Fibroblast of lung (primary cell): ENCODE results near the gene KCNK17. TPM values are rescaled to one million over a fixed set of nuclear protein-coding genes. Genes with fewer than 3 reads are reported as not detected.

Experiments
- DNase-seq, 2 donors: peaks; one replicate each; pipeline versions ENCODE4 v3.0.0 to v3.0.0-alpha.2; 2010; ENCODE audit warnings: low read depth in 2 of 2
- H2AFZ ChIP-seq: 2 replicates; pipeline ENCODE4 v1.5.1; 2012; ENCODE audit warnings: low read length, control low read depth, inconsistent platforms
- H3K27ac ChIP-seq: 2 replicates; pipeline ENCODE4 v1.5.1; 2011; ENCODE audit warnings: low read length, control low read depth; ENCODE audit not compliant: insufficient read depth
- H3K27me3 ChIP-seq: 2 replicates; pipeline ENCODE4 v1.5.1; 2011; ENCODE audit warnings: mild to moderate bottlenecking, low read length; ENCODE audit not compliant: control insufficient read depth, insufficient read depth
- H3K36me3 ChIP-seq: 2 replicates; pipeline ENCODE4 v1.5.1; 2011; ENCODE audit warnings: low read length; ENCODE audit not compliant: control insufficient read depth, insufficient read depth
- H3K4me1 ChIP-seq: 2 replicates; pipeline ENCODE4 v1.5.1; 2011; ENCODE audit warnings: low read length; ENCODE audit not compliant: control insufficient read depth, insufficient read depth; ENCODE audit errors: extremely low read depth
- H3K4me2 ChIP-seq: 2 replicates; pipeline ENCODE4 v1.5.1; 2011; ENCODE audit warnings: low read length, control low read depth; ENCODE audit not compliant: insufficient read depth; ENCODE audit errors: extremely low read depth
- H3K4me3 ChIP-seq, 4 experiments: fragments of 200-600 bp in 1 of 4; sonication (generic) in 1 of 4; replicated peaks in 1 of 4; 2 replicates each; pipeline ENCODE4 v1.5.1; 2011 to 2016; ENCODE audit warnings: low read length in 4 of 4, low read depth in 3 of 4, mild to moderate bottlenecking in 3 of 4, control low read depth in 2 of 4, inconsistent platforms in 1 of 4, mixed read lengths in 1 of 4; ENCODE audit not compliant: insufficient read depth in 1 of 4; ENCODE audit errors: control extremely low read depth in 1 of 4
- H3K79me2 ChIP-seq: 2 replicates; pipeline ENCODE4 v1.5.1; 2012; ENCODE audit warnings: mild to moderate bottlenecking, low read length, inconsistent platforms; ENCODE audit not compliant: control insufficient read depth, insufficient read depth
- H3K9ac ChIP-seq: 2 replicates; pipeline ENCODE4 v1.5.1; 2011; ENCODE audit warnings: mild to moderate bottlenecking, low read length, control low read depth; ENCODE audit not compliant: insufficient read depth
- H3K9me3 ChIP-seq: 2 replicates; pipeline ENCODE4 v1.5.1; 2012; ENCODE audit warnings: low read depth, low read length; ENCODE audit not compliant: control insufficient read depth, insufficient read depth
- H4K20me1 ChIP-seq: 2 replicates; pipeline ENCODE4 v1.5.1; 2011; ENCODE audit warnings: low read length; ENCODE audit not compliant: control insufficient read depth, insufficient read depth; ENCODE audit errors: extremely low read depth
- EZH2 ChIP-seq: IDR thresholded peaks from 2 replicates; pipeline ENCODE4 v1.5.1; 2012; ENCODE audit warnings: low read length, control low read depth, mild to moderate bottlenecking; ENCODE audit errors: missing control alignments
- polyA plus RNA-seq, 2 donors: library from polyadenylated mRNA; depleted of rRNA in 1 of 2; stranded (reverse) in 1 of 2; unstranded in 1 of 2; fragments of >200 nt; gene quantifications; 2 replicates each; pipeline ENCODE4 v1.2.1, GENCODE V29; 2011 to 2012; ENCODE audit warnings: missing spikeins in 1 of 2
- total RNA-seq: library from RNA; depleted of rRNA; stranded (reverse); fragments of >200 nt; gene quantifications from 2 replicates; pipeline ENCODE4 v1.2.1, GENCODE V29; 2014
- TF ChIP-seq, protein P1 (sequence below), 2 donors: IDR thresholded peaks in 1 of 2; conservative IDR thresholded peaks in 1 of 2; 1 replicate in 1 of 2; 2 replicates in 1 of 2; pipeline ENCODE4 v1.5.1; 2011 to 2012; ENCODE audit warnings: low read length in 2 of 2, control low read depth in 1 of 2, inconsistent platforms in 1 of 2, low read depth in 1 of 2, mild to moderate bottlenecking in 1 of 2

KCNK17 gene
- total and polyA plus RNA-seq, 2 donors (not counting 1 experiment from before 2014, with no cell fraction given), result not detected

GRCh38 chr6:39313526-39314272, 520 bp downstream of the KCNK17 start:
- TF ChIP-seq EZH2, result no peak
- TF ChIP-seq, protein P1, sequence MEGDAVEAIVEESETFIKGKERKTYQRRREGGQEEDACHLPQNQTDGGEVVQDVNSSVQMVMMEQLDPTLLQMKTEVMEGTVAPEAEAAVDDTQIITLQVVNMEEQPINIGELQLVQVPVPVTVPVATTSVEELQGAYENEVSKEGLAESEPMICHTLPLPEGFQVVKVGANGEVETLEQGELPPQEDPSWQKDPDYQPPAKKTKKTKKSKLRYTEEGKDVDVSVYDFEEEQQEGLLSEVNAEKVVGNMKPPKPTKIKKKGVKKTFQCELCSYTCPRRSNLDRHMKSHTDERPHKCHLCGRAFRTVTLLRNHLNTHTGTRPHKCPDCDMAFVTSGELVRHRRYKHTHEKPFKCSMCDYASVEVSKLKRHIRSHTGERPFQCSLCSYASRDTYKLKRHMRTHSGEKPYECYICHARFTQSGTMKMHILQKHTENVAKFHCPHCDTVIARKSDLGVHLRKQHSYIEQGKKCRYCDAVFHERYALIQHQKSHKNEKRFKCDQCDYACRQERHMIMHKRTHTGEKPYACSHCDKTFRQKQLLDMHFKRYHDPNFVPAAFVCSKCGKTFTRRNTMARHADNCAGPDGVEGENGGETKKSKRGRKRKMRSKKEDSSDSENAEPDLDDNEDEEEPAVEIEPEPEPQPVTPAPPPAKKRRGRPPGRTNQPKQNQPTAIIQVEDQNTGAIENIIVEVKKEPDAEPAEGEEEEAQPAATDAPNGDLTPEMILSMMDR (conservative IDR thresholded peaks at IDR 0.05 in 1 of 2, IDR thresholded peaks at IDR 0.05 in 1 of 2; ENCODE audit: low read depth in 1 of 2, low read length in 2 of 2), result no peak
- no peaks in the 10 kb centered on the region for H3K9me3 ChIP-seq
- no peak overlapping the region for H3K27ac ChIP-seq
- no peaks in the 10 kb centered on the region for H4K20me1 ChIP-seq
- DNase-seq, result no peak
- no peaks in the 10 kb centered on the region for H3K36me3 ChIP-seq
- no peaks in the 10 kb centered on the region for H3K4me1 ChIP-seq
- H3K27me3 ChIP-seq, result peaks cover 19% of the 10 kb centered on the region
- H3K4me2 ChIP-seq, result no peak overlapping the region
- H2AFZ ChIP-seq, result no peak overlapping the region
- no peak overlapping the region for H3K9ac ChIP-seq
- no peak overlapping the region for H3K4me3 ChIP-seq
- H3K79me2 ChIP-seq, result no peaks in the 10 kb centered on the region

DNA sequence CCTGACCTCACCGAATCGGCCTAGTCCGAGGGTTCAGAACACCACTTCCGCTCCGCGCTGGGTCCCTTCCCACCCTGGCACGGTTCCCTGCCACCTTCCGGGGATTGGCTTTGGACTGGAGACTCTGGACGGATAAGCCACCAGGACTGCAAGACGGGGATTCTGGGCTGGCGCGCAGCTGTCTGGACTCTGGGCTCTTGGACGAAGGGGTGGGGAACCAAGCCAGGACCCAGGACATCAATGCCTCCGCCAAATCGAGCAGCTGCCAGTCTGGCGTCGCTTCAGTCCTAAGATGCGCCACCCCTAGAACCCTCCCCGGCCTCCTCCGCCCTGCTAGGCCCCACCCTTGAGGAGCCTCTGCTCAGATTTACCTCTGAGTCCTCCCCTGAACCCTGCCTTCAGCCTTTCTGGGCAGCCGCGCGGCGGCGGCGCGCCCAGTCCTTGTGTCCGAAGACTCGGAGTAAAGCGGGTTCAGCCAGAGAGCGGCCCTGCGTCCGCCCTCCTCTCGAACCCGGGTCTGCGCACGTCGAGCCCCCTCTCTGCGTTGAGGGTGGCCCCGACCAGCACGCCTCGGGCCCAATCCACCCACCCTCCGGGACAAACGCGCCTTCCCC, 1.2 kb downstream of the KCNK17 start:
- H3K9me3 ChIP-seq, result no peaks in the 10 kb centered on the region
- H3K4me1 ChIP-seq, result no peaks in the 10 kb centered on the region
- H3K27ac ChIP-seq, result no peak overlapping the region
- H4K20me1 ChIP-seq, result no peaks in the 10 kb centered on the region
- H3K4me2 ChIP-seq, result no peak overlapping the region
- TF ChIP-seq, protein P1 (conservative IDR thresholded peaks at IDR 0.05 in 1 of 2, IDR thresholded peaks at IDR 0.05 in 1 of 2; ENCODE audit: low read depth in 1 of 2, low read length in 2 of 2), result no peak
- no peak for TF ChIP-seq EZH2
- no peaks in the 10 kb centered on the region for H3K79me2 ChIP-seq
- H3K4me3 ChIP-seq, result no peak overlapping the region
- H2AFZ ChIP-seq, result no peak overlapping the region
- H3K36me3 ChIP-seq, result no peaks in the 10 kb centered on the region
- H3K27me3 ChIP-seq, result peaks cover 19% of the 10 kb centered on the region
- H3K9ac ChIP-seq, result no peak overlapping the region
- DNase-seq, result no peak

- no peak overlapping the region for H3K4me3 ChIP-seq
- TF ChIP-seq, protein P1 (conservative IDR thresholded peaks at IDR 0.05 in 1 of 2, IDR thresholded peaks at IDR 0.05 in 1 of 2; ENCODE audit: low read depth in 1 of 2, low read length in 2 of 2), result no peak
- no peak for TF ChIP-seq EZH2
- no peak for DNase-seq
- no peak overlapping the region for H2AFZ ChIP-seq
- H3K36me3 ChIP-seq, result no peaks in the 10 kb centered on the region
- no peak overlapping the region for H3K27ac ChIP-seq
- H3K4me1 ChIP-seq, result no peaks in the 10 kb centered on the region
- H3K4me2 ChIP-seq, result no peak overlapping the region
- H3K79me2 ChIP-seq, result no peaks in the 10 kb centered on the region
- peaks cover 19% of the 10 kb centered on the region for H3K27me3 ChIP-seq
- H3K9me3 ChIP-seq, result no peaks in the 10 kb centered on the region
- no peak overlapping the region for H3K9ac ChIP-seq
- H4K20me1 ChIP-seq, result no peaks in the 10 kb centered on the region
Observed at GRCh38 chr6:39310542-39310941, 3.7 kb downstream of the KCNK17 start.
